Measurements from ENCODE around the gene SIGLEC6. TPM values are rescaled to one million over a fixed set of nuclear protein-coding genes. Genes with fewer than 3 reads are reported as not detected.

The SIGLEC6 gene
- total RNA-seq, 2 donors from 2014 or later = 0.56 to 1.6 TPM

DNA sequence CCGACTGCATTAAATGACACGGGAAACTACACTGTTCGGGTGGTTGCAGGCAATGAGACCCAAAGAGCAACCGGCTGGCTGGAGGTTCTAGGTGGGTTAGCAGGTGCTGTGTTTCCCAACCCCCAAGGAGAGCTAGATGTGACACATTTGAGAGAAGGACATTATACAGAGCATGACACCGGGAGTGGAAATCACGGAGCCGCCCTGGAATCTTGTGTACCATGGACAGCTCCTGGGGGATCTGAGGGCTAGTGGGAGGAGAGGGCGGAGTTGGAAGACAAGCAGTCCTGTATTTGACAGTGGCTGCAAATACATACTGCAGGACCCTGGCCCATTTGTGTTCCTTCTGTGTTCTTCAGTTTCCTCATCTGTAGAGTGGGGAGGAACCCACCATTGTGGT is 50.9 kb downstream of the SIGLEC6 start:
- H3K36me3 ChIP-seq = no peaks in the 10 kb centered on the region
- no peaks in the 10 kb centered on the region for H3K4me1 ChIP-seq (ENCODE audit: control insufficient read depth in 1 of 2, low read depth in 2 of 2)
- no peaks in the 10 kb centered on the region for H3K9me3 ChIP-seq
- DNase-seq (ENCODE audit: low spot score) (no peak), ATAC-seq (ENCODE audit: insufficient number of reproducible peaks, low FRiP score, low read depth) (no peak)
- no peaks in the 10 kb centered on the region for H3K27me3 ChIP-seq (replicated peaks; ENCODE audit: insufficient read depth)
- H3K27ac ChIP-seq = no peak overlapping the region
- TF ChIP-seq, protein P1, sequence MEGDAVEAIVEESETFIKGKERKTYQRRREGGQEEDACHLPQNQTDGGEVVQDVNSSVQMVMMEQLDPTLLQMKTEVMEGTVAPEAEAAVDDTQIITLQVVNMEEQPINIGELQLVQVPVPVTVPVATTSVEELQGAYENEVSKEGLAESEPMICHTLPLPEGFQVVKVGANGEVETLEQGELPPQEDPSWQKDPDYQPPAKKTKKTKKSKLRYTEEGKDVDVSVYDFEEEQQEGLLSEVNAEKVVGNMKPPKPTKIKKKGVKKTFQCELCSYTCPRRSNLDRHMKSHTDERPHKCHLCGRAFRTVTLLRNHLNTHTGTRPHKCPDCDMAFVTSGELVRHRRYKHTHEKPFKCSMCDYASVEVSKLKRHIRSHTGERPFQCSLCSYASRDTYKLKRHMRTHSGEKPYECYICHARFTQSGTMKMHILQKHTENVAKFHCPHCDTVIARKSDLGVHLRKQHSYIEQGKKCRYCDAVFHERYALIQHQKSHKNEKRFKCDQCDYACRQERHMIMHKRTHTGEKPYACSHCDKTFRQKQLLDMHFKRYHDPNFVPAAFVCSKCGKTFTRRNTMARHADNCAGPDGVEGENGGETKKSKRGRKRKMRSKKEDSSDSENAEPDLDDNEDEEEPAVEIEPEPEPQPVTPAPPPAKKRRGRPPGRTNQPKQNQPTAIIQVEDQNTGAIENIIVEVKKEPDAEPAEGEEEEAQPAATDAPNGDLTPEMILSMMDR (IDR thresholded peaks at IDR 0.05) = no peak
- no peak overlapping the region for H3K4me3 ChIP-seq

DNA sequence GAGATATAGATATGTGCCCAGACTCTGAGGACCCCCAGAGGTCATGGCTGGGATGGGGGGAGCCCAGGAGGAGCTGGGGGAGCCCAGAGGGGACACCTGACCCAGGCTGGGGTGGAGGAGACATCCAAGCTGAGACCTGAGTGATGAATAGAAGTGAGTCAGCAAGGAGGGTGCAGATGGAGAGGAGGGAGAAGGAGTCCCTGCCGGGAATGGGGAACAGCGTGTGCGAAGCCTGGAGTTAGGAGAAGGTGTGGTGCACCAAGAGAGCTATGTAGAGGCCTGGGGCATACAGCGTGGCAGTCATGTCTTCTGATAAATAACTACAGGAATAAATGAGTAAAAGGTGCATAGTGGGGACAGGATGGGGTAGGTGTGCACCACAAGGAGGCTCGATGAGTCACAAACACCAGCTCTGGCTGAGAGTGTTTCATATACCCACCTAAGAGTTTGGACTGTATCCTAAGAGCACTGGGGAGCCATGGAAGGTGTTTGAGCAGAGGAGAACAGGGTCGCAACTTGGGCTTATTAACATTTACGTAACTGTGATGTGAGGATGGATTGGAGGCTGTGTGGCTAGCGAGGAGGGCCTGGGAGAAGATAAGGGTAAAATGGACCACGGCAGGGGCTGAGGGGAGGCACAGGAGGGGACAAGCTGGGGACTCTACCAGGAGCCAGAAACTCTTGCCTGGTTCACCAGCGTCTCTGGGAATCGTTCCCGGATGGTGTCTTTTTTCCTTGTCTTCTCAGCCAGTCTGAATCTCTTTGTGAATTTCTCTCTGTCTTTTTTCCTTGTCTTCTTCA is 51.7 kb downstream of the SIGLEC6 start:
- Histone ChIP-seq H3K27me3 (replicated peaks; ENCODE audit: insufficient read depth) (no peaks in the 10 kb centered on the region), H3K4me3 (no peak overlapping the region), H3K36me3 (no peaks in the 10 kb centered on the region), H3K27ac (no peak overlapping the region), H3K9me3 (no peaks in the 10 kb centered on the region), H3K4me1 (ENCODE audit: control insufficient read depth in 1 of 2, low read depth in 2 of 2) (no peaks in the 10 kb centered on the region)
- TF ChIP-seq, protein P1 (IDR thresholded peaks at IDR 0.05) = no peak
- DNase-seq (ENCODE audit: low spot score) = no peak
- no peak for ATAC-seq (ENCODE audit: insufficient number of reproducible peaks, low FRiP score, low read depth)

DNA sequence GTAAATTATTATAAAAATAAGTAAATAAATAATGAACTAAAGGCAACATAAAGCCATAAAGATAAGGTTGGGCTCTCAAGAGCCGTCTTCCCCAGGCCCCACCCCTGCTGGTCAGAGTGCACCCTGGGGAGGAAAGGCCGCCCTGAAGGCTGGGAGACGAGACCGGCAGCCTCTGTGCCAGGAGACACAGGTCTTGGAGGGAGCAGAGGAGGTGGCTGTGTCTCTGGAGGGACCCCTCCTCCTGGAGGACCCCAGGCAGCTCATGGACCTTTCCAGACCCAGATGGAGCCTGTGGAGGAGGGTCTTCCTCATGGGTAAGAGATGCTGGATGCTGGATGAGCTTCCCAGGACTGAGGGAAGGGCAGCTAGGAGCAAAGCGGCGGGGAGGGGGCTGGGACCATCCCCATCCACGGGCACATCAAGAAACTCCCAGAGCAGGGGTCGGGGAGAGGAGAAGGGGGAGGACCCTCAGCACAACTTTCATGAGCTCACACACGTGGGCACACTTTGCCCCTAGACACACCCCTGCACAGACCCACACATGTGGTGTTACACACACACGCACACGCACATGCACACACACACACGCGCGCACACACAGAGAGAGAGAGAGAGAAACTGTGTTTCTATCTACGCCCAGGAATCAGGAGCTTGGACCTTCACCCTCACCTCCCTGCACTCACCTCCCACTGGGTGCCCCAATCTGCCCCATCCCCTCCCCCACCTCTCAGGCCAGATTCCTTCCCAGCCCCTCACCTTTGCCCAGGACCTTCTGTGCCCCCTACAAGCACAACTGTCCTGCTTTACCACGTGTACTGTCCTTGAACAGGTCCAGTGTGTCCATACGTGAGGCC is 52.9 kb downstream of the SIGLEC6 start, which contains the start of gene CEACAM18:
CEACAM18 (plus strand) TSS at position 159 of the 854 bp plus-strand sequence.
- DNase-seq (ENCODE audit: low spot score) (no peak), ATAC-seq (ENCODE audit: insufficient number of reproducible peaks, low FRiP score, low read depth) (no peak)
- no peak within 1 kb of the TSS for H3K27ac ChIP-seq
- H3K4me1 ChIP-seq (ENCODE audit: control insufficient read depth in 1 of 2, low read depth in 2 of 2) = no peaks in the 10 kb centered on the region
- no peaks in the 10 kb centered on the region for H3K9me3 ChIP-seq
- no peaks in the 10 kb centered on the region for H3K36me3 ChIP-seq
- no peaks in the 10 kb centered on the region for H3K27me3 ChIP-seq (replicated peaks; ENCODE audit: insufficient read depth)
- TF ChIP-seq, protein P1 (IDR thresholded peaks at IDR 0.05) = no peak
- no peak within 1 kb of the TSS for H3K4me3 ChIP-seq

DNA sequence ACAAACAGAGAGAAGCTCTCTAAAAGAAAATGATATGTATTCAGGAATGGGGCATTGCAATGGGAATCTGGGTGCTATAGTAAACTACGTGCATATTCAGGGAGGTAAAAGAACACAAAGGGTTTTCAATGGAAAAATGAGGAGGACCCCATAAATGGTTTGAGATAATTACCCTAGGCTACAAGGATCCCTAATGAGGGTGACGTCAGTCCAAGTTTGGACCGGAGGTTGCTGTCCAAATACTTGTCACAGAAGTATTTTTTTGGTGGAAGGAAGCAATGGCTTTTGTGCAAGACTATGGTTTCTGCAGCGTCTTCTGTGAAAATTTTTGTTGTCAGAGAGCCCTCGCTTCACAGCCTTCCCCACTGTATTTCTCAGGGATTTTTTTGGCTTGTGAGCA is 54.1 kb downstream of the SIGLEC6 start:
- DNase-seq (ENCODE audit: low spot score) (no peak), ATAC-seq (ENCODE audit: insufficient number of reproducible peaks, low FRiP score, low read depth) (no peak)
- H3K36me3 ChIP-seq = no peaks in the 10 kb centered on the region
- no peak overlapping the region for H3K27ac ChIP-seq
- H3K4me1 ChIP-seq (ENCODE audit: control insufficient read depth in 1 of 2, low read depth in 2 of 2) = no peaks in the 10 kb centered on the region
- H3K4me3 ChIP-seq = no peak overlapping the region
- H3K27me3 ChIP-seq (replicated peaks; ENCODE audit: insufficient read depth) = no peaks in the 10 kb centered on the region
- no peaks in the 10 kb centered on the region for H3K9me3 ChIP-seq
- TF ChIP-seq, protein P1 (IDR thresholded peaks at IDR 0.05) = no peak

DNA sequence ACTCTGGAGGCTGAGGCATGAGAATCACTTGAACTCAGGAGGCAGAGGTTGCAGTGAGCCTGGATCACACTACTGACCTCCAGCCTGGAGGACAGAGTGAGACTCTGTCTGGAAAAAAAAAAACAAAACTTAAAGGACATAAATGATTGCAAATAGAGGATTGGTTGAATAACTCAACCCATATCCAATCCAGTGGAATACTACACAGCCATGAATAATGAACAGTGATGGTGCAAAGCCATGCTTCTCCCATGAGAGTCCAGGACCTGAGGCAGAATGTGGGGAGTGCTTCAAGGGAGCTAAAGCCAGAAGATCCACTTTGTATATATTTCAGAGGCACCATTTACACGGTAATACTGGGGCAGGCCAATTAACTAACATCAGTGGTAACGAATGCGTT is 55.3 kb downstream of the SIGLEC6 start:
- ATAC-seq (ENCODE audit: insufficient number of reproducible peaks, low FRiP score, low read depth) = no peak
- TF ChIP-seq, protein P1 (IDR thresholded peaks at IDR 0.05) = no peak

More for the DNA sequence above, 55.3 kb downstream of the SIGLEC6 start:
- Histone ChIP-seq H3K27ac (no peak overlapping the region), H3K27me3 (replicated peaks; ENCODE audit: insufficient read depth) (no peaks in the 10 kb centered on the region), H3K4me3 (no peak overlapping the region), H3K4me1 (ENCODE audit: control insufficient read depth in 1 of 2, low read depth in 2 of 2) (no peaks in the 10 kb centered on the region), H3K9me3 (no peaks in the 10 kb centered on the region), H3K36me3 (no peaks in the 10 kb centered on the region)
- no peak for DNase-seq (ENCODE audit: low spot score)

Measured in thoracic aorta (tissue), 2 donors.